H9 (cell line): Measurements from ENCODE around the gene RBM4B. TPM values are rescaled to one million over a fixed set of nuclear protein-coding genes. Genes with fewer than 3 reads are reported as not detected.

Experiments
- DNase-seq: peaks from one replicate; pipeline ENCODE4 v3.0.0-alpha.2; 2017
- H2AFZ ChIP-seq: one replicate; pipeline ENCODE4 v1.6.1; 2013; ENCODE audit warnings: mild to moderate bottlenecking, low read length, control low read depth, moderate library complexity
- H2AK5ac ChIP-seq: 2 replicates; pipeline ENCODE4 v1.6.1; 2013; ENCODE audit warnings: low read length, control low read depth, mixed read lengths; ENCODE audit not compliant: insufficient read length
- H2BK120ac ChIP-seq: one replicate; pipeline ENCODE4 v1.6.1; 2013; ENCODE audit warnings: low read depth, mild to moderate bottlenecking, low read length, control low read depth, inconsistent platforms; ENCODE audit not compliant: poor library complexity, severe bottlenecking
- H2BK12ac ChIP-seq: 2 replicates; pipeline ENCODE4 v1.6.1; 2013; ENCODE audit warnings: low read length, control low read depth, mixed read lengths, low read depth; ENCODE audit not compliant: insufficient read length
- H2BK15ac ChIP-seq: 2 replicates; pipeline ENCODE4 v1.6.1; 2013; ENCODE audit warnings: low read depth, low read length, control low read depth
- H2BK20ac ChIP-seq: one replicate; pipeline ENCODE4 v1.6.1; 2013; ENCODE audit warnings: low read depth, mild to moderate bottlenecking, low read length, control low read depth, inconsistent platforms; ENCODE audit not compliant: poor library complexity, severe bottlenecking
- H2BK5ac ChIP-seq: 2 replicates; pipeline ENCODE4 v1.6.1; 2013; ENCODE audit warnings: low read length, control low read depth, mixed read lengths; ENCODE audit not compliant: insufficient read length
- H3K14ac ChIP-seq: 2 replicates; pipeline ENCODE4 v1.6.1; 2013; ENCODE audit warnings: low read length, control low read depth; ENCODE audit not compliant: insufficient read depth
- H3K18ac ChIP-seq: 2 replicates; pipeline ENCODE4 v1.6.1; 2013; ENCODE audit warnings: low read depth, mild to moderate bottlenecking, mixed read lengths, low read length, control low read depth; ENCODE audit not compliant: insufficient read length
- H3K23ac ChIP-seq: 2 replicates; pipeline ENCODE4 v1.6.1; 2013; ENCODE audit warnings: low read length, control low read depth, mixed read lengths, low read depth; ENCODE audit not compliant: insufficient read length
- H3K23me2 ChIP-seq: 2 replicates; pipeline ENCODE4 v1.6.1; 2013; ENCODE audit warnings: low read depth, mild to moderate bottlenecking, mixed read lengths, low read length, control low read depth; ENCODE audit not compliant: insufficient read length, poor library complexity, severe bottlenecking
- H3K27ac ChIP-seq: 2 replicates; pipeline ENCODE4 v1.5.1; 2013; ENCODE audit warnings: low read length, control low read depth, mixed read lengths, low read depth; ENCODE audit not compliant: insufficient read length
- H3K27me3 ChIP-seq: 2 replicates; pipeline ENCODE4 v1.6.1; 2013; ENCODE audit warnings: low read length, control low read depth, inconsistent platforms; ENCODE audit not compliant: insufficient read depth
- H3K4ac ChIP-seq: 2 replicates; pipeline ENCODE4 v1.6.1; 2013; ENCODE audit warnings: low read depth, mild to moderate bottlenecking, control low read depth, inconsistent platforms, low read length, moderate library complexity
- H3K4me1 ChIP-seq: 2 replicates; pipeline ENCODE4 v1.6.1; 2013; ENCODE audit warnings: low read length, control low read depth, inconsistent platforms; ENCODE audit not compliant: insufficient read depth
- H3K4me2 ChIP-seq: 2 replicates; pipeline ENCODE4 v1.6.1; 2013; ENCODE audit warnings: low read length, control low read depth, mixed read lengths; ENCODE audit not compliant: insufficient read length, insufficient read depth
- H3K56ac ChIP-seq: 2 replicates; pipeline ENCODE4 v1.6.1; 2013; ENCODE audit warnings: low read depth, mild to moderate bottlenecking, mixed read lengths, low read length, control low read depth; ENCODE audit not compliant: insufficient read length
- H3K79me1 ChIP-seq: 2 replicates; pipeline ENCODE4 v1.6.1; 2013; ENCODE audit warnings: low read depth, mild to moderate bottlenecking, moderate library complexity, low read length, control low read depth, inconsistent platforms; ENCODE audit not compliant: insufficient read depth, poor library complexity, severe bottlenecking
- H3K79me2 ChIP-seq: 2 replicates; pipeline ENCODE4 v1.6.1; 2013; ENCODE audit warnings: low read length, control low read depth, inconsistent platforms; ENCODE audit not compliant: insufficient read depth
- H3K9ac ChIP-seq: 2 replicates; pipeline ENCODE4 v1.6.1; 2013; ENCODE audit warnings: low read length, control low read depth, mixed read lengths; ENCODE audit not compliant: insufficient read length; ENCODE audit errors: extremely low read depth
- H3K9me3 ChIP-seq: one replicate; pipeline ENCODE4 v1.6.1; 2013; ENCODE audit warnings: low read depth, low read length, inconsistent platforms; ENCODE audit not compliant: control insufficient read depth
- H3T11ph ChIP-seq: one replicate; pipeline ENCODE4 v1.6.1; 2013; ENCODE audit warnings: mild to moderate bottlenecking, low read length, control low read depth, inconsistent platforms
- H4K20me1 ChIP-seq: one replicate; pipeline ENCODE4 v1.6.1; 2013; ENCODE audit not compliant: control insufficient read depth, insufficient read length, insufficient read depth
- H4K5ac ChIP-seq: 2 replicates; pipeline ENCODE4 v1.6.1; 2013; ENCODE audit warnings: low read depth, mild to moderate bottlenecking, mixed read lengths, low read length, control low read depth; ENCODE audit not compliant: insufficient read length
- H4K8ac ChIP-seq: replicated peaks from 2 replicates; pipeline ENCODE4 v1.6.1; 2013; ENCODE audit warnings: low read length, control low read depth, mixed read lengths, low read depth; ENCODE audit not compliant: insufficient read length
- H4K91ac ChIP-seq: 2 replicates; pipeline ENCODE4 v1.6.1; 2013; ENCODE audit warnings: low read depth, mild to moderate bottlenecking, moderate library complexity, mixed read lengths, low read length, control low read depth; ENCODE audit not compliant: insufficient read length
- H3K27ac Mint-ChIP-seq, 3 experiments: 2 replicates in 2 of 3; 3 replicates in 1 of 3; pipeline ENCODE4 v1.8.0; 2020 to 2021; ENCODE audit warnings: mixed read lengths in 3 of 3, mild to moderate bottlenecking in 1 of 3, moderate library complexity in 1 of 3
- H3K27me3 Mint-ChIP-seq: 2 replicates; pipeline ENCODE4 v1.8.0; 2021; ENCODE audit warnings: low read depth, mild to moderate bottlenecking, moderate library complexity, mixed read lengths
- H3K36me3 Mint-ChIP-seq, 3 experiments: 2 replicates in 2 of 3; 3 replicates in 1 of 3; pipeline ENCODE4 v1.8.0; 2020 to 2021; ENCODE audit warnings: low read depth in 3 of 3, mixed read lengths in 3 of 3; ENCODE audit not compliant: insufficient read depth in 1 of 3
- H3K4me1 Mint-ChIP-seq, 2 experiments: 2 replicates each; pipeline ENCODE4 v1.8.0; 2020; ENCODE audit warnings: mixed read lengths in 2 of 2
- H3K4me3 Mint-ChIP-seq, 2 experiments: 2 replicates in 1 of 2; 3 replicates in 1 of 2; pipeline ENCODE4 v1.8.0; 2020 to 2021; ENCODE audit warnings: mild to moderate bottlenecking in 2 of 2, mixed read lengths in 2 of 2, moderate library complexity in 1 of 2
- H3K9me3 Mint-ChIP-seq, 2 experiments: 2 replicates in 1 of 2; 3 replicates in 1 of 2; pipeline ENCODE4 v1.8.0; 2020; ENCODE audit warnings: mild to moderate bottlenecking in 2 of 2, mixed read lengths in 2 of 2, moderate library complexity in 1 of 2
- WGBS: extraction: QIAGEN DNeasy Blood & Tissue Kit; methylation state at CpG from one replicate; pipeline ENCODE4 v1.1.7; 2013; ENCODE audit warnings: missing lambda C conversion rate, low lambda C conversion rate, mixed read lengths; ENCODE audit not compliant: insufficient read length; ENCODE audit errors: extremely low coverage; 5-methylcytosine and 5-hydroxymethylcytosine counted together
- total RNA-seq: library from RNA; stranded (reverse); gene quantifications from 2 replicates; pipeline ENCODE4 v1.2.1, GENCODE V29; 2021
- TF ChIP-seq, protein P1 (sequence below): fragments of 200-600 bp; sonication (generic); conservative IDR thresholded peaks from 3 replicates; pipeline ENCODE4 v1.8.0; 2021; ENCODE audit warnings: antibody characterized with exemption, mild to moderate bottlenecking

RBM4B gene
- total RNA-seq, 1 experiment from 2014 or later: 34.0 TPM

DNA sequence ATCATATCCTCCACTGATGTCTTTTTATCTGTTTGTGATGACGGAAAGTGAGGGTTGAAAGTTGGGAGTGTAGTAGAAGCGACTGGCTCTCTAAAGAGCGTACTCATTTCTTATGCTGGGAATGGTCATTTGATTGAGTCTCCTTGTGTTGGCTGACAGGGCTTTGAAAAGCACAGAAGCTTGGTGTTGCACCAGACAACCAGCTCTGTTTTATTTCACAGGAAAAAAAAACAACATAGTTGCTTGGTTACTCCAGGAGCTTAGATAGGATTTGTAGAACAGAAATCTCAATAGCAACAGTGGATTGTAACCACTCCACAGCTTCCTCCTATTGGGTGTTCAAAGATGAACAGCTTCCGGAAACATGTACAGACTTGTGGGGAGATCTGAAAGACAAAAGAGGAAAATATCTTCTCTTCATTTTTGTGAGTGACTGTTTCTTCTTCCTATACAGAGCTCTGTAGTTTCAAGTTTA is 58.6 kb downstream of the RBM4B start:
- Histone ChIP-seq H3K18ac (no peak overlapping the region), H3K9ac (peak overlapping the region; percentile 91), H4K91ac (no peak overlapping the region), H2BK12ac (no peak overlapping the region), H3K56ac (no peak overlapping the region), H4K5ac (no peak overlapping the region), H4K8ac (no peak overlapping the region), H3K23ac (no peak overlapping the region), H2BK120ac (no peak overlapping the region), H3K79me1 (peaks cover 6% of the 10 kb centered on the region), H4K20me1 (peaks cover 3% of the 10 kb centered on the region), H2BK15ac (no peak overlapping the region), H3K27ac (no peak overlapping the region), H3K4me2 (peak overlapping the region; percentile 86), H2AFZ (no peak overlapping the region), H2AK5ac (no peak overlapping the region), H3K23me2 (peaks cover 14% of the 10 kb centered on the region), H3T11ph (no peak overlapping the region), H2BK5ac (no peak overlapping the region), H2BK20ac (no peak overlapping the region), H3K14ac (no peak overlapping the region), H3K9me3 (no peaks in the 10 kb centered on the region), H3K4me1 (no peaks in the 10 kb centered on the region; the same call in 1 of the 2 replicates), H3K27me3 (no peaks in the 10 kb centered on the region), H3K79me2 (peaks cover 67% of the 10 kb centered on the region), H3K4ac (no peak overlapping the region)
- Mint-ChIP-seq H3K27me3 (no peaks in the 10 kb centered on the region), H3K27ac (peak overlapping the region in 2 of 3 experiments; percentile 39 to 42; a peak in 2 of 7 replicates), H3K9me3 (no peaks in the 10 kb centered on the region; a peak in 2 of 5 replicates), H3K36me3 (peaks cover 38 to 70% (median 60%) of the 10 kb centered on the region in 3 experiments), H3K4me3 (peak overlapping the region; percentile 97 to 98), H3K4me1 (peaks cover 30 to 45% of the 10 kb centered on the region in 2 experiments)
- WGBS: no CpG with 5 or more reads among the region's 4 CpGs
- no peak for DNase-seq
- TF ChIP-seq, protein P1, sequence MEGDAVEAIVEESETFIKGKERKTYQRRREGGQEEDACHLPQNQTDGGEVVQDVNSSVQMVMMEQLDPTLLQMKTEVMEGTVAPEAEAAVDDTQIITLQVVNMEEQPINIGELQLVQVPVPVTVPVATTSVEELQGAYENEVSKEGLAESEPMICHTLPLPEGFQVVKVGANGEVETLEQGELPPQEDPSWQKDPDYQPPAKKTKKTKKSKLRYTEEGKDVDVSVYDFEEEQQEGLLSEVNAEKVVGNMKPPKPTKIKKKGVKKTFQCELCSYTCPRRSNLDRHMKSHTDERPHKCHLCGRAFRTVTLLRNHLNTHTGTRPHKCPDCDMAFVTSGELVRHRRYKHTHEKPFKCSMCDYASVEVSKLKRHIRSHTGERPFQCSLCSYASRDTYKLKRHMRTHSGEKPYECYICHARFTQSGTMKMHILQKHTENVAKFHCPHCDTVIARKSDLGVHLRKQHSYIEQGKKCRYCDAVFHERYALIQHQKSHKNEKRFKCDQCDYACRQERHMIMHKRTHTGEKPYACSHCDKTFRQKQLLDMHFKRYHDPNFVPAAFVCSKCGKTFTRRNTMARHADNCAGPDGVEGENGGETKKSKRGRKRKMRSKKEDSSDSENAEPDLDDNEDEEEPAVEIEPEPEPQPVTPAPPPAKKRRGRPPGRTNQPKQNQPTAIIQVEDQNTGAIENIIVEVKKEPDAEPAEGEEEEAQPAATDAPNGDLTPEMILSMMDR: no peak
